NCI-H2107 treated with DMSO at 0.1 percent for 48 hours (cell line): Measurements from ENCODE around the gene ZNF512B.
"Not testable (repeated sequence)": the region's sequence is repeated elsewhere in the genome, so short reads cannot be mapped to it uniquely, and the experiment has no call there.

ENCODE experiments used
- DNase-seq: peaks from one replicate; lab custom pipeline; 2025; ENCODE audit not compliant: unreplicated experiment; lab: John Stamatoyannopoulos, UW

The ZNF512B gene

GRCh38 chr20:63963784-63964301, 5.9 kb downstream of the ZNF512B start:
- DNase-seq = no peak

GRCh38 chr20:63963348-63963741, 6.4 kb downstream of the ZNF512B start:
- DNase-seq = no peak

- no peak for DNase-seq
These were observed 7.0 kb downstream of the ZNF512B start for GRCh38 chr20:63962426-63963347.

GRCh38 chr20:63961664-63962425, 7.9 kb downstream of the ZNF512B start:
- DNase-seq = no peak

GRCh38 chr20:63960654-63961621, 8.8 kb downstream of the ZNF512B start:
- not testable (repeated sequence) for DNase-seq

- DNase-seq = no peak
These were observed 10.0 kb downstream of the ZNF512B start for GRCh38 chr20:63959699-63960075.

GRCh38 chr20:63958964-63959698, 10.6 kb downstream of the ZNF512B start:
- no peak for DNase-seq

GRCh38 chr20:63958471-63958870, 11.3 kb downstream of the ZNF512B start:
- no peak for DNase-seq

- no peak for DNase-seq
These were observed 11.9 kb downstream of the ZNF512B start for GRCh38 chr20:63957690-63958441.

GRCh38 chr20:63957004-63957689, 12.6 kb downstream of the ZNF512B start:
- DNase-seq = peak; percentile 66

- DNase-seq = peak; percentile 82
These were observed 13.1 kb downstream of the ZNF512B start for GRCh38 chr20:63956664-63957003.

- DNase-seq = no peak
These were observed 13.7 kb downstream of the ZNF512B start, which contains the start of gene UCKL1 for GRCh38 chr20:63955827-63956663. TSS of gene UCKL1 (minus strand) at chr20:63956416. CDS start at chr20:63956372, 44 bp downstream.

GRCh38 chr20:63955281-63955826, 14.4 kb downstream of the ZNF512B start:
- no peak for DNase-seq

- DNase-seq = no peak
These were observed 15.8 kb downstream of the ZNF512B start for GRCh38 chr20:63953764-63954429.

- DNase-seq = no peak
These were observed 17.0 kb downstream of the ZNF512B start for GRCh38 chr20:63952769-63953168.

- DNase-seq = no peak
These were observed 17.6 kb downstream of the ZNF512B start for GRCh38 chr20:63952210-63952535.
